OCI-LY7 (cell line): ENCODE results near the gene FUZ. TPM values are rescaled to one million over a fixed set of nuclear protein-coding genes. Genes with fewer than 3 reads are reported as not detected.

ENCODE experiments used
- BruUV-seq: library from RNA; stranded (reverse); fragments of 400-500 nt; replicated peaks from 2 replicates; lab custom pipeline; 2021; lab: Mats Ljungman, UMichigan
- CTCF ChIA-PET: fragments of 300-600 bp; sonication (Branson Sonifier 250); formaldehyde crosslinking; loops from one replicate; lab custom pipeline; 2022; ENCODE audit warnings: antibody characterized with exemption; ENCODE audit not compliant: unreplicated experiment; lab: Charles Lee
- POLR2A ChIA-PET: fragments of 300-600 bp; sonication (Branson Sonifier 250); formaldehyde crosslinking; loops from one replicate; lab custom pipeline; 2022; ENCODE audit warnings: antibody characterized with exemption; lab: Charles Lee
- DNase-seq: peaks from one replicate; pipeline ENCODE4 v3.0.0-alpha.2; 2015; ENCODE audit warnings: low spot score
- H2AFZ ChIP-seq: fragments of 200-600 bp; sonication (generic), shearing (Covaris generic); 2 replicates; pipeline ENCODE4 v1.6.1; 2014; ENCODE audit warnings: mild to moderate bottlenecking, antibody characterized with exemption, low read length, moderate library complexity
- H3K27ac ChIP-seq: fragments of 200-600 bp; sonication (generic); 2 replicates; pipeline ENCODE4 v1.5.1; 2014; ENCODE audit warnings: mixed run types, low read depth, mild to moderate bottlenecking, moderate library complexity, low read length, inconsistent platforms; ENCODE audit not compliant: poor library complexity, severe bottlenecking
- H3K36me3 ChIP-seq: fragments of 200-600 bp; sonication (generic); 2 replicates; pipeline ENCODE4 v1.6.1; 2014; ENCODE audit warnings: mild to moderate bottlenecking, antibody characterized with exemption, low read length, moderate library complexity, mixed read lengths; ENCODE audit not compliant: insufficient read depth
- H3K4me1 ChIP-seq: fragments of 200-600 bp; sonication (generic); 2 replicates; pipeline ENCODE4 v1.5.1; 2014; ENCODE audit warnings: mild to moderate bottlenecking, low read length; ENCODE audit not compliant: insufficient read depth, poor library complexity, severe bottlenecking
- H3K4me2 ChIP-seq: fragments of 200-600 bp; sonication (generic); 2 replicates; pipeline ENCODE4 v1.6.1; 2014; ENCODE audit warnings: mild to moderate bottlenecking, low read length
- H3K4me3 ChIP-seq: fragments of 200-600 bp; sonication (generic); 2 replicates; pipeline ENCODE4 v1.5.1; 2014; ENCODE audit warnings: mild to moderate bottlenecking, low read depth, low read length; ENCODE audit not compliant: poor library complexity, severe bottlenecking
- H3K79me2 ChIP-seq: fragments of 200-600 bp; sonication (generic); 2 replicates; pipeline ENCODE4 v1.6.1; 2016; ENCODE audit warnings: low read depth, mild to moderate bottlenecking, low read length, moderate library complexity, mixed read lengths; ENCODE audit not compliant: insufficient read depth
- H3K9me2 ChIP-seq: fragments of 200-600 bp; sonication (generic); 2 replicates; pipeline ENCODE4 v1.6.1; 2016; ENCODE audit warnings: mild to moderate bottlenecking, low read length, mixed read lengths; ENCODE audit not compliant: insufficient read depth
- H3K9me3 ChIP-seq: fragments of 200-600 bp; sonication (generic); 2 replicates; pipeline ENCODE4 v1.6.1; 2014; ENCODE audit warnings: mild to moderate bottlenecking, mixed run types, low read length, mixed read lengths
- H4K20me1 ChIP-seq: fragments of 200-600 bp; sonication (generic); 2 replicates; pipeline ENCODE4 v1.6.1; 2014; ENCODE audit warnings: mild to moderate bottlenecking, antibody characterized with exemption, low read length, moderate library complexity, mixed read lengths; ENCODE audit not compliant: insufficient read depth
- EZH2phosphoT487 ChIP-seq: fragments of 200-600 bp; sonication (generic); IDR thresholded peaks from 2 replicates; pipeline ENCODE4 v1.6.1; 2018; ENCODE audit warnings: low read depth, borderline replicate concordance, mild to moderate bottlenecking, mixed run types, antibody characterized with exemption, low read length, moderate library complexity, mixed read lengths
- intact Hi-C: fragments of 100-400 bp; cut with micrococcal nuclease; formaldehyde crosslinking; loops from one replicate; pipeline ENCODE4 v1.10.0; 2022; ENCODE audit not compliant: unreplicated experiment
- total RNA-seq, 2 experiments: library from RNA; depleted of rRNA in 1 of 2; stranded (reverse); fragments of >200 nt in 1 of 2; shearing (Covaris generic) in 1 of 2; gene quantifications; 2 replicates each; pipeline ENCODE4 v1.2.3, GENCODE V29; 2014 to 2022
- TF ChIP-seq, protein P1 (sequence below): fragments of 200-600 bp; sonication (generic); conservative IDR thresholded peaks from 2 replicates; pipeline ENCODE4 v1.5.1; 2014; ENCODE audit warnings: mild to moderate bottlenecking, antibody characterized with exemption, low read length, moderate library complexity, mixed read lengths

The FUZ gene
- total RNA-seq, 2 experiments from 2014 or later, result 28.1 to 33.6 TPM

DNA sequence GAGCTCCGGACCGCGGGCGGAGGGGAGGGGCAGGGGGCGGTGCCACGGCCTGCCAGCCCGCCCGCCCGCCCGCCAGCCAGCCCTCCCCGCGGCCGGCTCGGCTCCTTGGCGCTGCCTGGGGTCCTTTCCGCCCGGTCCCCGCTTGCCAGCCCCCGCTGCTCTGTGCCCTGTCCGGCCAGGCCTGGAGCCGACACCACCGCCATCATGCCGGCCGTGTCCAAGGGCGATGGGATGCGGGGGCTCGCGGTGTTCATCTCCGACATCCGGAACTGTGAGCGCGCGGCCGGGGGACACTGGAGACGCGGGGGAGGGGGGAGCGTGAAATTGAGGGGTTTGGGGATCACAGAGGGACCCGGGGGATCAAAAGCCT lies 46.2 kb downstream of the FUZ start, which contains the start of gene AP2A1:
Gene AP2A1, plus strand, starts transcription at position 72 of the 370 bp plus-strand sequence. Its CDS starts 133 bp downstream, at position 205.
- ChIA-PET POLR2A (interaction anchor here (0.6 to 1.1 kb wide), 3 partner anchors 21 to 142 kb away, joined by 3 read pairs; no protein-coding TSS in a partner anchor), CTCF (interaction anchor here (0.5 to 0.7 kb wide), 6 partner anchors 49 to 1330 kb away, joined by 4 to 9 read pairs (median 5); no protein-coding TSS in a partner anchor)
- Histone ChIP-seq H3K9me2 (no peaks in the 10 kb centered on the region), H3K9me3 (no peaks in the 10 kb centered on the region), H3K4me3 (peak within 1 kb of the TSS; percentile 98), H4K20me1 (peaks cover 3% of the 10 kb centered on the region; the same call in 1 of the 2 replicates), H3K4me2 (peak within 1 kb of the TSS; percentile 83), H3K79me2 (peaks cover 11% of the 10 kb centered on the region; the same call in 1 of the 2 replicates), H3K36me3 (no peaks in the 10 kb centered on the region; the same call in 1 of the 2 replicates), H3K4me1 (peaks cover 21% of the 10 kb centered on the region), H3K27ac (peak within 1 kb of the TSS; percentile 74), H2AFZ (peak within 1 kb of the TSS; percentile 71)
- intact Hi-C loops, result loop anchor here (1.0 to 10.0 kb wide), 2 partner anchors 100 to 272 kb away; partner anchors contain the start of genes PNKP and RPS11
- no peak for DNase-seq
- no TSS peak for BruUV-seq
- TF ChIP-seq EZH2phosphoT487, result no peak
- TF ChIP-seq, protein P1, sequence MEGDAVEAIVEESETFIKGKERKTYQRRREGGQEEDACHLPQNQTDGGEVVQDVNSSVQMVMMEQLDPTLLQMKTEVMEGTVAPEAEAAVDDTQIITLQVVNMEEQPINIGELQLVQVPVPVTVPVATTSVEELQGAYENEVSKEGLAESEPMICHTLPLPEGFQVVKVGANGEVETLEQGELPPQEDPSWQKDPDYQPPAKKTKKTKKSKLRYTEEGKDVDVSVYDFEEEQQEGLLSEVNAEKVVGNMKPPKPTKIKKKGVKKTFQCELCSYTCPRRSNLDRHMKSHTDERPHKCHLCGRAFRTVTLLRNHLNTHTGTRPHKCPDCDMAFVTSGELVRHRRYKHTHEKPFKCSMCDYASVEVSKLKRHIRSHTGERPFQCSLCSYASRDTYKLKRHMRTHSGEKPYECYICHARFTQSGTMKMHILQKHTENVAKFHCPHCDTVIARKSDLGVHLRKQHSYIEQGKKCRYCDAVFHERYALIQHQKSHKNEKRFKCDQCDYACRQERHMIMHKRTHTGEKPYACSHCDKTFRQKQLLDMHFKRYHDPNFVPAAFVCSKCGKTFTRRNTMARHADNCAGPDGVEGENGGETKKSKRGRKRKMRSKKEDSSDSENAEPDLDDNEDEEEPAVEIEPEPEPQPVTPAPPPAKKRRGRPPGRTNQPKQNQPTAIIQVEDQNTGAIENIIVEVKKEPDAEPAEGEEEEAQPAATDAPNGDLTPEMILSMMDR, result no peak

DNA sequence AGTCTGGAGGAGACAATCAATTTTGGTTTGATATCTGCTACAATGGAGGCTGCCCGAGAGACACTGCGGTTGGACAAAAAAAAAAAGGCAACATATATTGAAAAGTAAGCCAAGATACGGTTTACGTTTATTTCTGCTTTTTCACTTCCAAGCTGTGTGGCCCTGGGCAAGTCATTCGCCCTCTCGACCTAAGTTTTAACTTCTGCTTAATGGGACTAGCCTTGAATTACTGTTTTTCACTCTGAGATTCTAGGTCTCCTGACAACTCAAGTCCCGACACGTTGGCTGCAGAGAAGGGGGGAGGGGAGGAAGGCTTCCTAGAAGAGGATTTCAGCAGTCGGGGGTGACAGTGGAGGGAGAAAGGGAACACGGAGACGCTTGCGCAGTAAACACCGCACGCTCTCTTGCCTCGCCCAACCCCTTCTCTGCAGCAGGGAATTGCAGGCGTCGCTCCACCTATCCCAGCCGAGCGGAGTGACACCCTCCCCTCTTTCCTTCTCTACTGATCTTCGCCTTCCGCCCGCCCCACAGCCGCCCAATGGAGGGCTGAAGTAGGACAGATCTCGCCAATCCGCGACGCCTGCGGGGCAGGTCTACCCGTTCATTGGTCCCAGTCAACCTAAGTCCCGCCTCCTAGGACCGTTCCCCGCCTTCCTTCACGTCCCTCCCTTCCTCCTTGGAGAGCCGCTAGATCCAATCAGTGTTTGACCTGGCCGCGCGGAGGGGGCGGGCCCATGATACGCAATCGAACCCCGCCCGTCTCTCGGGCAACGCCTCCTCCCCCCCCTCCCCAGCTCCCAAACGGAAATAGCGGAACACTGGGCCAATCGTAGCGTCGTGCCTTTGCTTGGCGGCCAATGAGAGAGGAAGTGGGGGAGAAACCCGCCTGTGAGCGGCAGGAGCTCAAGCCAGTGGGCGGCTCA lies 46.8 kb downstream of the FUZ start:
- BruUV-seq, result TSS peak; percentile 94
- no peaks in the 10 kb centered on the region for H3K9me3 ChIP-seq
- peaks cover 11% of the 10 kb centered on the region; the same call in 1 of the 2 replicates for H3K79me2 ChIP-seq
- H3K36me3 ChIP-seq, result no peaks in the 10 kb centered on the region; the same call in 1 of the 2 replicates
- TF ChIP-seq EZH2phosphoT487, result no peak
- TF ChIP-seq, protein P1, result no peak
- peak overlapping the region; percentile 68 for H3K4me3 ChIP-seq
- no peaks in the 10 kb centered on the region for H3K9me2 ChIP-seq
- intact Hi-C loops, result loop anchor here (1.0 to 10.0 kb wide), 2 partner anchors 101 to 271 kb away; partner anchors contain the start of genes PNKP and RPS11
- DNase-seq, result peak; percentile 100
- ChIA-PET POLR2A (interaction anchor here (0.5 to 1.1 kb wide), 4 partner anchors 20 to 141 kb away, joined by 3 read pairs; no protein-coding TSS in a partner anchor), CTCF (interaction anchor here (0.5 to 0.7 kb wide), 6 partner anchors 48 to 1331 kb away, joined by 4 to 9 read pairs (median 5); no protein-coding TSS in a partner anchor)
- peak overlapping the region; percentile 83 for H3K4me2 ChIP-seq
- peaks cover 17% of the 10 kb centered on the region for H3K4me1 ChIP-seq
- H3K27ac ChIP-seq, result peak overlapping the region; percentile 74
- peak overlapping the region; percentile 71 for H2AFZ ChIP-seq
- peaks cover 3% of the 10 kb centered on the region; the same call in 1 of the 2 replicates for H4K20me1 ChIP-seq
